Measurements from ENCODE around the gene IGFL1.
"Not testable (repeated sequence)": the region's sequence is repeated elsewhere in the genome, so short reads cannot be mapped to it uniquely, and the experiment has no call there.

Gene IGFL1

DNA sequence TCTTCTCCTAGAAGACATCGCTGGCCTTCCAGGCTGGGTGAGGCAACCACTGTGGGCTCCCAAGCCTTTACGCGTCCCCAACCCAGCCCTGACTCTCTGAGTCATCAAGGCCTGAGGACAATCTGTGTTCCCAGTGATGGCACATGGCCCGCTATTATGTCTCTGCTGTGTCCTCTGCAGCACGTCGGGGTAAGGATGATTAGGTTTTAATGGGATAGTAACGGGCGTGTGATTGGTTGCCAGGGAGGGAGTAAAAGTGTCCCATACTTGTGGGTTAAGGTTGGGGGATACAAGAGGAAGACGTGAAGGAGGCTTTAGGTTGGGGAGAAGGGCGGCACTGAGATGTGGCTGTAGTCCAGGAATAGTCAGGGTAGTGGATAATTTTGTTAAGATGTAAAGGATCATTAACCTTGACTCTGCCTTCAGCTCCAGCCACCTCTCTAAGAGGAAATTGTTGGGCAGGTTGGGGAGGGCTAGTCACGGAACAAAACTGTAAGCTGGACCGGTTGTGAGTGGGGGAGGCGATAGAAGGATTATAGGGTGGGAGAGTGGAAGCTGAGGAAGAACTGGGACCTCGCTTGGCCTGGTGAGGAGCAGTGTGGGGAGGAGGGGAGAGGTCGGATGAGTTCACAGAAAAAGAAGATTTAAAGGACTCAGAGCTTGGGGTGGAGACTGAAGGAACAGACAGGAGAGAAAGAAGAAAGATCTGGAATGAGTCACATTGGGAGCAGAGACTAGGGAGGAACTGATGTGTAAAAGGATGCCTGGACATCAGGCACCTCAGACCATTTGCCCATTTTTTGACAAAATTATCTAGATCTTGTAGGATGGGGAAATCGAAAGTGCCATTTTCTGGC is 27.9 kb upstream of the IGFL1 start:
- DNase-seq (ENCODE audit: low read depth, low spot score) = no peak

DNA sequence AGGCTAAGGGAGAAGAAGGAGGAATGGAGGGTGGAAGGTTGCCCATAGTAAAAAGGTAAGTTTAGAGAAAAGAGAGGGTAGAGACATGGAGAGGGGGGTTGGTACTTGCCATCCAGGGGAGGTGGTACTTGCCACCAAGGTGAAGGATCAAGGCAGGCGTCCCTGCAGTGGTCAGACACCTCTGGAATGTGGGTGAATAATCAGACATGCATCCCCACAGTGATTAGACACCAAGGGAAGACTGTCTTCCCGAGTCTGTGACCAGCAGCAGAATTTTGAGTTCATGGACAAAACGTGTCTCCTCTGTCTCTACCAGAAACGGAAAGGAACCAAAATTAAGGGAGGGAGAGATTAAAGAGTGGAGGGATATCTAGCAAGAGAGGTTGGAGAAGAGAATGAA is 27.1 kb upstream of the IGFL1 start:
- no peak for DNase-seq (ENCODE audit: low read depth, low spot score)

DNA sequence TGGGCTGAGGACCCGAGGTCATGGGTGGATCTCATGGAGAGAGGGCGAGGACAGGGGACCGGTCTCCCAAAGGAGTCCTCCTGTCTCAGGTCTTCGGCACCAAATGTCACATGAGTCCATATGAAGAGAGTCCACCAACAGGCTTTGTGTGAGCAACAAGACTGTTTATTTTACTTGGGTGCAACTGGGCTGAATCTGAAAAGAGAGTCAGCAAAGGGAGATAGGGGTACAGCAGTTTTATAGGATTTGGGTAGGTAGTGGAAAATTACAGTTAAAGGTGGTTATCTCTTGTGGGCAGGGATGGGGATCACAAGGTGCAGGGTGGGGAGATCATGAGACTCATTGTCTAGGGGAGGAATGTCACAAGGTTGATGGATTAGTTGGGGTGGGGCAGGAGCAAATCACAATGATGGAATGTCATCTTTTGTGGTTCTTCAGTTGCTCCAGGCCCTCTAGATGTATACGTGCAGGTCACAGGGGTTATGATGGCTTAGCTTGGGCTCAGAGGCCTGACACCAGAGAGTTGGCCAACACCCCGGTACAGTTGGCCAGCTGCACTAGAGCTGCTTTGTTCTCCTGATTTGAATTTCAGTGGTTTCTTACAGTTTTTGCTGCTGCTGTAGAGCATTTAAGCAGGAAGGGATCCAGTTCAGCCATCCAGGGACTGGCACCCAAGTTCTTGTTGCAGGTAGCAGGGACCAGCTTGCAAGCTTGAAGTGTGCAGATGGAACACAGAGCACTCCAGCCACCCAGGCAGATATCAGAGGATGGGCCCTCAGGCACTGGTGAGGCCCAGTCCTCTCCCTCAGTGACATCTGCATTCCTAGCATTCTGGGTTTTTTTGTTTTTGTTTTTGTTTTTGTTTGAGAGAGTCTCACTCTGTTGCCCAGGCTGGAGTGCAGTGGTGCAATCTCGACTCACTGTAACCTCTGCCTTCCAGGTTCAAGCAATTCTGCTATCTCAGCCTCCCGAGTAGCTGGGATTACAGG is 26.4 kb upstream of the IGFL1 start:
- no peak for DNase-seq (ENCODE audit: low read depth, low spot score)

GRCh38 chr19:46204008-46204407 is 25.5 kb upstream of the IGFL1 start:
- no peak for DNase-seq (ENCODE audit: low read depth, low spot score)

GRCh38 chr19:46205183-46205984 is 24.2 kb upstream of the IGFL1 start:
- no peak for DNase-seq (ENCODE audit: low read depth, low spot score)

GRCh38 chr19:46206176-46206575 is 23.4 kb upstream of the IGFL1 start:
- DNase-seq (ENCODE audit: low read depth, low spot score) = no peak

DNA sequence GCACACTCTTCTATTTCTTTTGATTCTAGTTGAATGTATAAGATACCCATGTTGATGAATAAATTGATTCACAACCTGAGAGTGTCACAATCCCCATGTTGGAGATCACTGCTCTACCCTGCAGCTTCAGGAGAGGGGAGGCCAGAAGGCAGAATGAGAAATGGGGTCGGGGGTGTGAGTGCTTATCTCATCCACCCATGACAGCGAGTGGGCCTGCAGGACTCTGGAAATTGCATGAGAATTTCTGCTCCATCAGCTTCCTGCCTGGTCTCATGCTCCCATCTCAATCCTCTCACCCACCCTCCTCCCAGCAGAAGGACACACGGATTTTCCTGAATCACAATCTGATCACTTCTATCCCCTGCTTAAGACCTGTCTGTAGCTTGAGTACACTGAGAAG is 22.9 kb upstream of the IGFL1 start:
- DNase-seq (ENCODE audit: low read depth, low spot score) = no peak

DNA sequence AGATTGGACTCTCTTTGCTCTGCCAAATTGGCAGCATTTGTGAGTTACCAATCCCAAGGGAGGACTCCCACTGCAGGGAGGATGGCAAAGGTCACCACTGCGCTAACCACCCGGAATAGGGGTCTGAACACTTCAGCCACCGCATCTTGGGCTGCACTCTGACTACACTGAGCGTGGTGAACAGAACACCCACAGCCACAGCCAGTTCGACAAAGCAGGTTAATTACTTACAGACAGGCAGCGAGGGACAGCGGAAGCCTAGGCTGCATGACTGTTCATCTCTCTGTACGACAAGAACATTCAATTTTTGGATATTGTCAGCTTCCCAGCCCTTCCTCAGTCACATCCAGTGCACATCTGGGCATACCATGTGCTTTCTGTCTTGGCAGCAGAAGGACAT is 21.7 kb upstream of the IGFL1 start:
- not testable (repeated sequence) for DNase-seq (ENCODE audit: low read depth, low spot score)

GRCh38 chr19:46209051-46209450 is 20.5 kb upstream of the IGFL1 start:
- no peak for DNase-seq (ENCODE audit: low read depth, low spot score)

DNA sequence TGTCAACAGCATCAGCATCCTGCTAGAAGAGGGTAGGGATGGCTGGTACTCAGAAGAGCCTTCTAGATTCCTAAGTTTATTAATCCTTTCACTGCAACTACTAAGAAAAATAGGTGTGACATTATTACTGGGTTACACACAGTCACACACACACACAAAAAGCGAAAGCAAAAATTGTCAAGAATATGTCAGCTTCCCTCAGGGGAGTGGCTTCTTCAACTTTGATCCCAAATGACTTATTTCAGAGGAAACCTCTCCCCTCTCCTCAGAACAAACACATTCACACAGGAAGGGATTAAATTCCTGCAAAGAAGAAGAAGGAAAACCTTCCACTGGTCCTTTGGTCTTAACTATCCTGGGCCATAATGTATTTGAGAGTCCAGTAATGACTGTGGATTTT is 20.1 kb upstream of the IGFL1 start:
- no peak for DNase-seq (ENCODE audit: low read depth, low spot score)

GRCh38 chr19:46210669-46211068 is 18.9 kb upstream of the IGFL1 start:
- no peak for DNase-seq (ENCODE audit: low read depth, low spot score)

DNA sequence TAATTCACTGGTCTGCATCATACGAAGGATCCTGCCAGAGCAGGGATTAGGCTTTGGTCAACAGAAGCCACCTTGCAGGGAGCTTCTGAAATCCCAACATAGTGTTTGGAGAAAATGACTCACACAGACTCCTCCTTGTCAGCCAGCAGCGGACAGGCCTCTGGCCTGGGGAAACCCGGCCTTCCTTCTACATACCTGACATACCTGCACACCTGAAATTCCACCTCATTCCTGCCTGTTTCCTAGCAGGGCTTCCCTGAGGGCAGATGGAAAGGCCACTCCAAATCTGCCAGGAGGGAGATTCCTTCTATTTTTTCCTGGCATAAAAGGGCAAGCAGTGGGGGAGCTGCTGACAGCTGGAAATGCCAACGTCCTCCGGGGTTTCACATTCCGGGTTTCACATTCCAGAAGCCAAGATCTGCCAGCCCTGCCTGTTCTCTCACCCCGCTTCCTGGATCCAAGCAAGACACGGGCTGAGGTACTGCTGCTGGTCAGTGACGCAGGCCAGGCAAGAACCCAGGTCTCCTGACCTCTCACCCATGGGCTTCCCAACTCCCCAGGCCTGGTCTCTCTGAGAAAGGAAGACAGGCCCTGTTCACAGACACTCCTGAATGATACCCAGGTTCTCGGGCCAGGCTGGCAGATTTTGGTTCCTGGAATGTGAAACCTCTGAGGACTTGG is 18.2 kb upstream of the IGFL1 start:
- DNase-seq (ENCODE audit: low read depth, low spot score) = peak; percentile 58

DNA sequence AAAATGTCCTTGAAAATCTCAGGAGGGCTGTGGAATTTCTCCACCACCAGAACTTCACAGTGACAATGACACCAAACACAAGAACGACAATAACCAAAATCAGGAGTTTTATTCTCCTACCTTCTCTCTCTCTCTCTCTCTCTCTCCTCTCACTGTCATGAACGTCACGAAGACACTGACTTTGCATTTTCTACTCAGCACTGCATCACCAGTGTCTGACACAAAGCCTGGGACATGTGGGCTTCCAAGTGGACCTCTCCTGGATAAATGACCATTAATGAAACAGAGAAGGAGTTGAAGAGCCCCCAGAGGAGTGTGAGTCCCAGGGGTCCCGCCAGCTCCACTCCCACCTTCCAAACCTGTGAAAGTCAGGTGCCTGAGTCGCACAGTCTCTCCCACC is 16.9 kb upstream of the IGFL1 start:
- not testable (repeated sequence) for DNase-seq (ENCODE audit: low read depth, low spot score)

- no peak for DNase-seq (ENCODE audit: low read depth, low spot score)
Measured at GRCh38 chr19:46213156-46213555, 16.4 kb upstream of the IGFL1 start.

DNA sequence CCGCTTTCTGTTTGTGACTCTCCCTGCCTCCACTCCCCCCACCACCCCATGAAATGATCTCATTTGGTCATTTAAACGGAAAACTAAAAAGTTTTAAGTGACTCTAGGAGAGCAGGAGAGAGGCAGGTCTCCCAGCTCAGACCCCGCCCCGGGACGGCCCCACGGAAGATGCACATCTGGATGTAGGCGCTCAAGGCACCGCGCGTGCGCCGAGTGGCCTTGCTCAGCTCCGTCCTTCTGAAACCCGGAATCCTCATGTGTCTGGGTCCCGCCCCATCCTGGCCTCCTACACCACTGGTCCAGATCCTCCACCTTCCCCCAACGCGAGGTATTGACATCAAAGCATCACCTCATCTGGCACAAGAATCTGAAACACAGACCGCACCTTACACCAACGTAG is 15.7 kb upstream of the IGFL1 start:
- DNase-seq (ENCODE audit: low read depth, low spot score) = no peak

GRCh38 chr19:46216612-46217011 is 12.9 kb upstream of the IGFL1 start:
- DNase-seq (ENCODE audit: low read depth, low spot score) = no peak

DNA sequence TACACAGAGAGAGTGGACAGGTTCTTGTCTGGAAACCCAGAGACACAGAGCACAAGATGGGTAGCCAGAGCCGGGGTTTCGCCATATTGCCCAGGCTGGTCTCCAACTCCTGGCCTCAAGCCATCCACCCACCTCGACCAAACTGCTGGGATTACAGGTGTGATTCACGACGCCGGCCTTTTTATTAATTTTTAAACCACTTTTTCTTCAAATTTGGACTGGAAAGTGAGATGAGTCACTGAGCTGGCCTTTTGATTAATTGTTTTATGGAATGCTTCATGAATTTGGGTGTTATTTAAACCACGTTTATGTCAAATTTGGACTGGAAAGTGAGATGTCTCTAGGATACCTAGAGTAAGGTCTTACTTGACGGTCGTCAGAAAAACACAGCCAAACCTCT is 12.1 kb upstream of the IGFL1 start:
- DNase-seq (ENCODE audit: low read depth, low spot score) = no peak

GRCh38 chr19:46218160-46218559 is 11.4 kb upstream of the IGFL1 start:
- peak; percentile 57 for DNase-seq (ENCODE audit: low read depth, low spot score)

DNA sequence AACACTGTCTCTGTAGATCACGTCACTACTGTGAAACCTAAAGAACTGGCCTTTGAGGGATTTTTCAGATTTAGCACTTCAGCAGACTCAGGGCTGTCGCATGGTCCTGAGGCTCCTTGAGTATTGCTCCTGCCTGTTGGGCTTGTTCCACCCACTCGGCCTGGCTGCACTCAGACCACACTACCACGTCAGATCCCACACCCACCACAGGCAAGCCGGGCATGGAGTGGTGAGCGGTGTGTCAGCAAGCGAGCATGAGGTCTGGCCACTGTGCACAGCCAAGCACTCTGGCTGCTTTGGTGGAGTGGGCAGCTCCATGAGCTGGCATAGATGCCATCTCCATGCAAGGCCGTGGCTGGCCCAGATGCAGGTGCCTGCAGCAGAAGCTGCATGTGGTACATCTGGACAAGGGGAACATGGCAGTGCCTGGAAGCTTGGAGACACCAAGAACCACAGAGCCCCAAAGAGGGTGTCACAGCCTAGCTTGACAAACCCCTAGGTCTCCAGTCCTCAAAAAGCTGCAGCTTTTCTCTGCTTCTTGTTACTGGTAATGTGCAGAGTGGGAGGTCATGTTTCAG is 9.4 kb upstream of the IGFL1 start:
- no peak for DNase-seq (ENCODE audit: low read depth, low spot score)

- DNase-seq (ENCODE audit: low read depth, low spot score) = no peak
Measured at GRCh38 chr19:46221152-46221551, 8.4 kb upstream of the IGFL1 start.

Measured in astrocyte of the hippocampus (primary cell).